Activated T-cell treated with anti-CD3 and anti-CD28 coated beads for 1 hour (primary cell): Measurements from ENCODE around the gene PHLPP1.

Experiments
- DNase-seq: peaks from one replicate; pipeline ENCODE4 v3.0.0-alpha.2; 2020; ENCODE audit warnings: low read depth

Gene PHLPP1

GRCh38 chr18:63016270-63016669 lies 300.9 kb downstream of the PHLPP1 start:
- peak; percentile 24 for DNase-seq

- no peak for DNase-seq
Measured at GRCh38 chr18:63017076-63017475, 301.7 kb downstream of the PHLPP1 start.

- no peak for DNase-seq
Measured at GRCh38 chr18:63017977-63018376, 302.6 kb downstream of the PHLPP1 start.

- DNase-seq, result no peak
Measured at GRCh38 chr18:63022429-63023022, 307.2 kb downstream of the PHLPP1 start.

- no peak for DNase-seq
Measured at GRCh38 chr18:63025251-63026090, 310.1 kb downstream of the PHLPP1 start.

DNA sequence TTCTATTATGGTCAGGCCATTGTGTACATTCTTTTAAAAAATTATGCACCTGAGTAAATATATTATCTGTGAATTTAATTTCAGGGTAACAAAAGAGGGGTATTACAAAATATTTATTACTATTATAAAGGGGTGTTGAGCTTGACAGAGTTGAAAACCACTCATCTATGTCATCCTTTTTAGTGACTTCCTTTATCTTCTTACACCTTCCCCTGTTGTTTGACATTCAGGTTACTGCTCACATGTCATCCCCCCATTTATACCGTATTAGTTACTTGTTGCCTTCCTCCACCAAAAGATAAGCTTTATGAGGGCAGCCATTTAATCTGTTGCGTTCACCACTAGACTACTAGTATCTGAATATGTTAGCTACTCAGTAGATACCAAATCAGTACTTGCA lies 313.0 kb downstream of the PHLPP1 start:
- no peak for DNase-seq
